PFSK-1 (cell line): ENCODE data around the gene SELP.

ENCODE experiments used
- FOXP2 ChIP-seq: optimal IDR thresholded peaks from 2 replicates; pipeline ENCODE3; 2011; ENCODE audit warnings: borderline replicate concordance, control low read depth, inconsistent platforms; ENCODE audit not compliant: insufficient read depth; ENCODE audit errors: extremely low read length, extremely low read depth
- POLR2AphosphoS5 ChIP-seq: IDR thresholded peaks from 2 replicates; pipeline ENCODE4 v1.6.1; 2012; ENCODE audit warnings: low read depth, mild to moderate bottlenecking, control low read depth, low read length, moderate library complexity
- SIN3A ChIP-seq: IDR thresholded peaks from 2 replicates; pipeline ENCODE4 v1.6.1; 2012; ENCODE audit warnings: mild to moderate bottlenecking, low read length, moderate library complexity, borderline replicate concordance; ENCODE audit not compliant: insufficient read depth
- TAF1 ChIP-seq: IDR thresholded peaks from 2 replicates; pipeline ENCODE4 v1.6.1; 2012; ENCODE audit warnings: low read length, control low read depth, borderline replicate concordance; ENCODE audit not compliant: insufficient read depth
- TF ChIP-seq, protein P1 (sequence below), 2 experiments: IDR thresholded peaks; 2 replicates each; pipeline versions ENCODE4 v1.6.1 to v1.8.0; 2011 to 2012; ENCODE audit warnings: low read depth in 2 of 2, low read length in 2 of 2, control low read depth in 1 of 2, inconsistent platforms in 1 of 2, mild to moderate bottlenecking in 1 of 2, moderate library complexity in 1 of 2; ENCODE audit not compliant: insufficient read depth in 1 of 2

DNA sequence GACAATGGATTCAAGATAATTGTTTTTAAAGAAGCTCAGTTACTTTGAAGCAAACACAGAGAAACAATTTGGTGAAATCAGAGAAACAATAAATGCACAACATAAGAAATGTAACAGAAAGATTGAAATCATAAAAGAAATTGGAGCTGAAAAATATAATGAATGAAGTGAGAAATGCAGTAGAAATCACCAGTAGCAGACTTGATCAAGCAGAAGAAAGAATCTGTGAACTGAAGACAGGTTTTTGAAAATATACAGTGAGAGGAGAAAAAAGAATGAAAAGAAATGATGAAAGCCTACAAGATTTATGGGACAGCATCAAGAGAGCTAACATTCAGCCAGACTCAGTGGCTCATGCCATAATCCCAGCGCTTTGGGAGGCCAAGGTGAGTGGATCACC lies 4.2 kb upstream of the SELP start:
- TF ChIP-seq TAF1 (no peak), POLR2AphosphoS5 (no peak), SIN3A (no peak), FOXP2 (no peak)
- TF ChIP-seq, protein P1, sequence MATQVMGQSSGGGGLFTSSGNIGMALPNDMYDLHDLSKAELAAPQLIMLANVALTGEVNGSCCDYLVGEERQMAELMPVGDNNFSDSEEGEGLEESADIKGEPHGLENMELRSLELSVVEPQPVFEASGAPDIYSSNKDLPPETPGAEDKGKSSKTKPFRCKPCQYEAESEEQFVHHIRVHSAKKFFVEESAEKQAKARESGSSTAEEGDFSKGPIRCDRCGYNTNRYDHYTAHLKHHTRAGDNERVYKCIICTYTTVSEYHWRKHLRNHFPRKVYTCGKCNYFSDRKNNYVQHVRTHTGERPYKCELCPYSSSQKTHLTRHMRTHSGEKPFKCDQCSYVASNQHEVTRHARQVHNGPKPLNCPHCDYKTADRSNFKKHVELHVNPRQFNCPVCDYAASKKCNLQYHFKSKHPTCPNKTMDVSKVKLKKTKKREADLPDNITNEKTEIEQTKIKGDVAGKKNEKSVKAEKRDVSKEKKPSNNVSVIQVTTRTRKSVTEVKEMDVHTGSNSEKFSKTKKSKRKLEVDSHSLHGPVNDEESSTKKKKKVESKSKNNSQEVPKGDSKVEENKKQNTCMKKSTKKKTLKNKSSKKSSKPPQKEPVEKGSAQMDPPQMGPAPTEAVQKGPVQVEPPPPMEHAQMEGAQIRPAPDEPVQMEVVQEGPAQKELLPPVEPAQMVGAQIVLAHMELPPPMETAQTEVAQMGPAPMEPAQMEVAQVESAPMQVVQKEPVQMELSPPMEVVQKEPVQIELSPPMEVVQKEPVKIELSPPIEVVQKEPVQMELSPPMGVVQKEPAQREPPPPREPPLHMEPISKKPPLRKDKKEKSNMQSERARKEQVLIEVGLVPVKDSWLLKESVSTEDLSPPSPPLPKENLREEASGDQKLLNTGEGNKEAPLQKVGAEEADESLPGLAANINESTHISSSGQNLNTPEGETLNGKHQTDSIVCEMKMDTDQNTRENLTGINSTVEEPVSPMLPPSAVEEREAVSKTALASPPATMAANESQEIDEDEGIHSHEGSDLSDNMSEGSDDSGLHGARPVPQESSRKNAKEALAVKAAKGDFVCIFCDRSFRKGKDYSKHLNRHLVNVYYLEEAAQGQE (IDR thresholded peaks at IDR 0.05; ENCODE audit: insufficient read depth in 1 of 2, low read depth in 2 of 2, low read length in 2 of 2): no peak
